KBM-7 (cell line): Measurements from ENCODE around the gene C22orf31.
"Not testable (repeated sequence)": the region's sequence is repeated elsewhere in the genome, so short reads cannot be mapped to it uniquely, and the experiment has no call there.

ENCODE experiments used
- DNase-seq: peaks from one replicate; pipeline ENCODE4 v3.0.0-alpha.2; 2015
- in situ Hi-C: fragments of 300-500 bp; cut with MboI; formaldehyde crosslinking; loops from 2 replicates; pipeline ENCODE4 v1.14.3; 2020; ENCODE audit warnings: low sequenced_read_pairs, low pct_unique_long_range_greater_than_20kb, mixed read lengths

The C22orf31 gene

GRCh38 chr22:29061773-29062172 is at the start of gene C22orf31:
C22orf31 (minus strand) TSS chr22:29061831; CDS start chr22:29061792, 39 bp downstream.
- in situ Hi-C loops, result no loop called here

DNA sequence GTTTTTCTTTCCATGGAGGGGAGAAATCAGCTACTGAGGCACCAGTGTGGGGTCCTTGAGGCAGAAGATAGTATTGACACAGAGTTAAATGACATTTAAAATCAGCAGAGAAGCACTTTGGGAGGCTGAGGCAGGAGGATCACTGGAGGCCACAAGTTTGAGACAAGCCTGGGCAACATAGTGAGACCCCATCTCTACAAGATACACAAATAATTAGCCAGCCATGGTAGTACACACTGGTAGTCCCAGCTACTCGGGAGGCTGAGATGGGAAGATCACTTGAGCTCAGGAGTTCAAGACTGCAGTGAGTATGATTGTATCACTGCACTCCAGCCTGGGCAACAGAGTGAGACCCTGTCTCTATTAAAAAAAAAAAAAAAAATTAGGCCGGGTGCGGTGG is 49.3 kb upstream of the C22orf31 start:
- DNase-seq, result no peak
- in situ Hi-C loops, result no loop called here

More at GRCh38 chr22:29061773-29062172, at the start of gene C22orf31:
- DNase-seq, result no peak

DNA sequence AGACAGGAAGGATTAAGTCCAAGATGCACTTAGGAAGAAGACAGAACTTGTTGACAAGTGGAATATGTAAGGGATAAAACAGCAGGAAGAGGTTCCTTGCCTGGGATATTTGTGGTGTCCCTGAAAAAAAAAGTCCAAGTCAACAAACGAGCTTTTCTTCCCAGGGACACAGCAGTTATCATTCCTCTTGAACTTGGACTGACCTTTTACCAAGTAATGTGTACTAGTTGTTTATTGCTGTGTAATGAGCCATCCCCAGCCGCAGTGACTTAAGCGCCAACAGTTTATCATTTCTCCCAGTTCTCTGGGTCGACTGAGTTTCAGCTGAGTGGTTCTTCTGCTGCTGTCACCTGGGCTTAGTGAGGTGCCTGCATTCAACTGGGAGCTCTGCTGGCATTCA is 48.2 kb upstream of the C22orf31 start:
- in situ Hi-C loops, result no loop called here
- DNase-seq, result no peak

DNA sequence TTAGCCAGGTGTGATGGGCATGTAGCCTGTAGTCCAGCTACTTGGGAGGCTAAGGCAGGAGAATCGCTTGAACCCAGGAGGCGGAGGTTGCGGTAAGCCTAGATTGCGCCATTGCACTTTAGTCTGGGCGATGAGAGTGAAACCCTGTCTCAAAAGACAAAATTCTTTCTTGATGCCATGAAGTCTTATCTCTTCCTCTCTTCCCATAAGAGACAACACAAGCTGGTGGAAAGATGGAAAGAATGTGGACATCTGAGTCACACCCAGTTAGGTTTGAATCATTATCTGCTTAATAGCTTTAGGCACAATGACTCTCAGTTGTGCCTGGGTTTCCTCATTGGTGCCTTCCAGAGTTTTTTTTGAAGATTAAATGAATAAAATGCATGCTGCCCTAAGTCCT is 46.5 kb upstream of the C22orf31 start:
- in situ Hi-C loops, result no loop called here
- DNase-seq, result no peak

DNA sequence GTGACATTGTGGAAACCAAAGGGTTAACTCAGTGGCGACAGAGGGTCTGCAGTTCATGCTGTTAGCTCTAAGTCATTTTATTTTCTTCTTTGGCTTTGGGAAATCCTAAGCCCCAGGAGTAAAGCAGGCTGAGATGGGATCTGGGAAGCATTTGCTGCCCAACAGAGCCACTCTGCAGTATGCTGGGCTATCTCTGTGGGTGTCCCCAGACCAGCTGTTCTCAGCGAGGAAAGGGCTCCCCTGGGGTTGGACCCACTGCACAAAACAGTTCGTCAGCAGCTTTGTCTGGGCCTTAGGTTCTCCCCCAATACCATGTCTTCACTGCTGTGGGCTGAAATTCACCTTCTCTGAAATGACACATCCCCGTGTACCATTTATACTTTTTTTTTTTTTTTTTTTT is 45.2 kb upstream of the C22orf31 start:
- in situ Hi-C loops, result no loop called here
- no peak for DNase-seq

DNA sequence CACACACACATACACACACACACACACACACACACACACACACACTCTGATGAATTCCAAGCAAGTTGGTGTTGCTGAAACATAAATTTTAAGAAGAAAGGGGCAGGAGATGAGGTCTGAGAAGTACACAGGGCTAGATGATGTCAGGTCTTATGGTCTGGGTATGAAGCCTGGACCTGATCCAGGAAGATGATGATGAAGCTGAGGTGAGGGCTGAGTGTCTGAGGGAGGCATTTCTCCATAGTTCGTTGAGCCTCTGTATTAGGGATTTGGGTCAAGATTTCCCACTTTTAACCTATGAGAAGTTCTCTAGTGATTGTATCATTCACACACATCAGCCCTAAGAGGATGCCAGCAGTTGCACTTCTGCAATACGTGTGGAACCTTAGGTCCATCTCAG is 43.8 kb upstream of the C22orf31 start:
- no peak for DNase-seq
- in situ Hi-C loops, result no loop called here

GRCh38 chr22:29103121-29103520 is 41.5 kb upstream of the C22orf31 start:
- in situ Hi-C loops, result no loop called here
- DNase-seq, result no peak

DNA sequence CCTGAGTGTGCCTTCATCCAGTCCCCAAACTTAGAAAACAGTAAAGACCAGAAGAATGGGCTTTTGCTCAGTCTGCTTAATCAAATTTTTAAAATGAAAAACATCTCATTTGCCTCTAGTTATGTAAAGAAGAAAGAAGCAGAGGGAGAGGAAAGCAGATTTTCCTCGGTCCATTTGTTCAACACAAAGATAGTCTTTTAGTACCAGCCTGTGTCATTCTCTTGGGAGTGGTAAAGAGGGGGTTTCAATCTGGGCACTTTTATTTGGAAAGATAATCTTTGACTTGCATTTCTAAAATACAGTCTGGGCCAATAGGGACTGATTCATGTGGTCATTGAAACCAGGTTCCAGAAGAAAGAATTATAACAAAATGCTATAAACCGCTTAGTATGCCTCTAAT is 40.7 kb upstream of the C22orf31 start:
- in situ Hi-C loops, result no loop called here
- no peak for DNase-seq

GRCh38 chr22:29098296-29098695 is 36.7 kb upstream of the C22orf31 start:
- in situ Hi-C loops, result no loop called here
- no peak for DNase-seq

GRCh38 chr22:29096736-29097669 is 35.4 kb upstream of the C22orf31 start:
- DNase-seq, result no peak

DNA sequence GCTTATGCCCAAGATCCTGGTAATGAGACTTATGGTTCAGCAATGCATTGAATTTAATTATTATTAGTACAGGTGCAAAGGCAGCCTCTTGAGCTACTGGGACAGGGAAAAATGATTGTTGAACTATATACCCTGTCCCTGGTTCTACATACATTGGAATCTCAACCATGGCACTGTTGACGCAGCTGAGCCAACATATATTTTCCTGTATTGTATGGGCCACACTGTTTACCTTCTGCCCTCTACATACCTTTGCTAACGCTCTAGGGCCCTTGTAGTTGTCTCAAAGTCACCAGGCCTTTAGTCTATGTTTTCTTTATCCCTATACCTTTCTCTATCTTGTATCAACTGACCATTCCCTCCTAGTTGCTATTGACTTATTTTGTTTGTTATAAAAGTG is 33.8 kb upstream of the C22orf31 start:
- in situ Hi-C loops, result no loop called here
- DNase-seq, result no peak

More at GRCh38 chr22:29096736-29097669, 35.4 kb upstream of the C22orf31 start:
- in situ Hi-C loops, result no loop called here

- DNase-seq, result no peak
- in situ Hi-C loops, result no loop called here
These were observed 32.1 kb upstream of the C22orf31 start for GRCh38 chr22:29093501-29094300.

- in situ Hi-C loops, result no loop called here
- DNase-seq, result no peak
These were observed 31.4 kb upstream of the C22orf31 start for GRCh38 chr22:29093030-29093429.

GRCh38 chr22:29092243-29092642 is 30.6 kb upstream of the C22orf31 start:
- DNase-seq, result no peak
- in situ Hi-C loops, result no loop called here

DNA sequence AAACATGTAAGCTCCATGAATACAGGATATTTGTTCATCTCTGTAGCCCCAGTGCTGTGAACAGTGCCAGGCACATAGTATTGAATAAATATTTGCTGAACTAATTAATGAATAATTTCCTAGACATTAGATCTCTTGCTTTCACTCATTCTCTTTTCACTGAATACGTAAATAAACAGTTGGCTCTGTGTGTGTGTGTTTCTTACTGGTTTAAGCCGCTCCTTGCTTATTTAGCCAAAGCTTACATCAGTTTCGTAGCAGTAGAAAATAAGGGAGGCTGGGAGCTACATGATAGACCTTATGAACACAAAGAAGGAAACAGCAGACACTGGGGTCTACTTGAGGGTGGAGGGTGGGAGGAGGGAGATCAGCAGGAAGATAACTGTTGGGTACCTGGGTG is 28.4 kb upstream of the C22orf31 start:
- in situ Hi-C loops, result no loop called here
- DNase-seq, result no peak

DNA sequence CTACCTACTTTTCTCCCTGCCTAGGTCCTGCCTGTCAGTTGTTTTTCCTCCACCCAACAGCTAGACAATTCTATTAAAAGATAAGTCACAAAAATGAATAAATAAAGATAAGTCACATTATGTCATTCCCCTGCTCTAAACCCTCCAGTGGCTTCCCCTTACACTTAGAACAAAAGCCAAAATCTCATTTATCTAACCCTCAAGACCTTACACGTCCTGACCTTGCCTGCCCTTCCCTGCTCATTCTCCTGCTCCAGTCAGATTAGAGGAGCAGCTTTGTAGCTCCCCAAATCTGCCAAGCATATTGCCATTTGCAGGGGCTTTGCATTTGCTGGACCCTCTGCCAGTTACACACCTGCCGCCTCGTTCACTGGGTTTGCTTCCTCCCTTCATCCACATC is 27.9 kb upstream of the C22orf31 start:
- in situ Hi-C loops, result no loop called here
- no peak for DNase-seq

DNA sequence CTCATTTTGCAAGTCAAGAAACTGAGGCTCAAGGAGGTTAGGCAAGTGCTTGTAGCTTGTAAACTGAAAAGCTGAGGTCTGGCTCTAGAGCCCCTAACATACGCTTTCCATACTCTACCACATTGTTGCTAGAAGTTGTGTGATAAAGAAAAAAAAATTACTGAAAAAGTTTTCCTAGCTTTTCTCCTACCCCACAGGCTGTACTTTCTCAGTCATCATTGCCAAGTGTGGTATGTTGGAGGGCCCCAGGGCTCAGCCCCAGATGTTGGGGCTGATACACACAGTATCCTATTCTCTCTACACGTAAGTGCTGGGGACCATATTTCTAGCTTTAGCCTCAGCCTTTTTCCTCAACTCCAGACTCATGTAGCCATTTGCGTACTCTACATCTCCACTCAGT is 27.2 kb upstream of the C22orf31 start:
- in situ Hi-C loops, result no loop called here
- DNase-seq, result no peak

GRCh38 chr22:29087012-29087411 is 25.4 kb upstream of the C22orf31 start:
- no peak for DNase-seq
- in situ Hi-C loops, result no loop called here

- no peak for DNase-seq
- in situ Hi-C loops, result no loop called here
These were observed 22.4 kb upstream of the C22orf31 start for GRCh38 chr22:29083933-29084591.

DNA sequence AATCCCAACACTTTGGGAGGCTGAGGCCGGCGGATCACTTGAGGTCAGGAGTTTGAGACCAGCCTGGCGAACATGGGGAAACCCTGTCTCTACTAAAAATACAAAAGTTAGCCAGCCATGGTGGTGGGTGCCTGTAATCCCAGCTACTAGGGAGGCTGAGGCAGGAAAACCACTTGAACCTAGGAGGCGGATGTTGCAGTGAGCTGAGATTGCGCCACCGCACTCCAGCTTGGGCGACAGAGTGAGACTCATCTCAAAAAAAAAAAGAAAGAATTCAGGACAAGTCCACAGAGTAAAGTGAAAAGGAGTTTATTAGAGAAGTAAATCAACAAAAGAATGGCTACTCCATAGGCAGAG is 21.9 kb upstream of the C22orf31 start:
- DNase-seq, in situ Hi-C loops: not testable (repeated sequence)
